Measurements from ENCODE around the gene GAS7.

GAS7 gene

GRCh38 chr17:9887508-9887907, 310.9 kb downstream of the GAS7 start:
- no peak for ATAC-seq
- TF ChIP-seq ZNF70 (CRISPR knock-in tag; IDR thresholded peaks at IDR 0.05) = no peak
- no peak for TF ChIP-seq TOX (CRISPR knock-in tag; IDR thresholded peaks at IDR 0.05; ENCODE audit: borderline replicate concordance)
- TF ChIP-seq TCF4 (CRISPR knock-in tag; IDR thresholded peaks at IDR 0.05; ENCODE audit: borderline replicate concordance) = no peak
- no peak for TF ChIP-seq GLIS3 (CRISPR knock-in tag; IDR thresholded peaks at IDR 0.05)
- no peak for TF ChIP-seq OSR1 (CRISPR knock-in tag; IDR thresholded peaks at IDR 0.05)
- no peak for TF ChIP-seq PATZ1 (CRISPR knock-in tag; IDR thresholded peaks at IDR 0.05; ENCODE audit: borderline replicate concordance)
- TF ChIP-seq CREB5 (CRISPR knock-in tag; IDR thresholded peaks at IDR 0.05; ENCODE audit: low read depth) = no peak

GRCh38 chr17:9886141-9886930, 312.1 kb downstream of the GAS7 start:
- ATAC-seq = no peak
- TF ChIP-seq TOX (CRISPR knock-in tag; IDR thresholded peaks at IDR 0.05; ENCODE audit: borderline replicate concordance) (no peak), CREB5 (CRISPR knock-in tag; IDR thresholded peaks at IDR 0.05; ENCODE audit: low read depth) (no peak), POU6F1 (CRISPR knock-in tag; IDR thresholded peaks at IDR 0.05; ENCODE audit: borderline replicate concordance, low read depth) (no peak), ZNF565 (CRISPR knock-in tag; conservative IDR thresholded peaks at IDR 0.05; ENCODE audit: low read depth) (no peak), GLIS3 (CRISPR knock-in tag; IDR thresholded peaks at IDR 0.05) (no peak)

GRCh38 chr17:9883451-9883850, 315.0 kb downstream of the GAS7 start:
- TF ChIP-seq SNAI2 (CRISPR knock-in tag; IDR thresholded peaks at IDR 0.05) (no peak), ZC3H10 (CRISPR knock-in tag; IDR thresholded peaks at IDR 0.05) (no peak), GLIS3 (CRISPR knock-in tag; IDR thresholded peaks at IDR 0.05) (no peak), CSRNP3 (CRISPR knock-in tag; IDR thresholded peaks at IDR 0.05) (no peak), ARNTL (CRISPR knock-in tag; IDR thresholded peaks at IDR 0.05; ENCODE audit: borderline replicate concordance, low read depth) (no peak), BACH2 (CRISPR knock-in tag; IDR thresholded peaks at IDR 0.05; ENCODE audit: borderline replicate concordance) (no peak), RARB (CRISPR knock-in tag; IDR thresholded peaks at IDR 0.05) (no peak), PATZ1 (CRISPR knock-in tag; IDR thresholded peaks at IDR 0.05; ENCODE audit: borderline replicate concordance) (no peak)
- no peak for ATAC-seq

GRCh38 chr17:9880582-9880999, 317.8 kb downstream of the GAS7 start:
- TF ChIP-seq ZC3H10 (CRISPR knock-in tag; IDR thresholded peaks at IDR 0.05) = no peak
- no peak for TF ChIP-seq CREB5 (CRISPR knock-in tag; IDR thresholded peaks at IDR 0.05; ENCODE audit: low read depth)
- no peak for TF ChIP-seq PATZ1 (CRISPR knock-in tag; IDR thresholded peaks at IDR 0.05; ENCODE audit: borderline replicate concordance)
- no peak for TF ChIP-seq SNAI2 (CRISPR knock-in tag; IDR thresholded peaks at IDR 0.05)

More at GRCh38 chr17:9880582-9880999, 317.8 kb downstream of the GAS7 start:
- no peak for ATAC-seq
